ENCODE data around the gene ARHGAP8. TPM values are rescaled to one million over a fixed set of nuclear protein-coding genes. Genes with fewer than 3 reads are reported as not detected.

The ARHGAP8 gene
- total RNA-seq, 1 donor from 2014 or later = 2.8 TPM

DNA sequence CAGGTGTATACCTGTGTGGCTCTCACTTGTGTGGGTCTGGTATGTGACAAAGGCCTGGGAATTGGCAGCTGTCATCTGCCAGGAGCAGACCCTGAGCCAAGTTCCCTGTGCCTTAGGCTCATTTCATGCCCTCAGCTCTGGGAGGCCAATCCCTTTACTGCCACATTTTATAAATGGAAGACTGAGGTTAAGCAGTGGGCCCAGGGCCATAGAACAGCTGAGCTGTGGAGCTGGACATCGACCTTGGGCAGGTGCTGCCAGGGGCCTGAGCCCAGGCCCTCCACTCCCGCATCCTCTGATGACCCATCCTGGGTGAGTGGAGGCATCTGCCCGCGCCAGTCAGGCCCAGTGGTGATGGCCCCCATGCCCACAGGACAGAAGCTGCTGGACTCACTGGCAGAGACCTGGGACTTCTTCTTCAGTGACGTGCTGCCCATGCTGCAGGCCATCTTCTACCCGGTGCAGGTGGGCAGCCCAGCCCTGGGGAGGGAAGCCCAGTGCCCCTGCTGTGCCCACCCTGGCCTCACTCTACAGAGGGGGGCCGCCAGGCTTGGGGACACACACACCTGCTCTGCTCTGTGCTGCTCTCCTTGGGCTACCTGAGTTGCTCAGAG, 20.9 kb upstream of the ARHGAP8 start:
- Histone ChIP-seq H3K79me2 (ENCODE audit: insufficient read depth, low read length) (no peaks in the 10 kb centered on the region), H3K27ac (ENCODE audit: low read depth, low read length) (no peak overlapping the region), H3K36me3 (ENCODE audit: insufficient read depth, low read length) (no peaks in the 10 kb centered on the region), H3K9me3 (ENCODE audit: insufficient read depth, low read depth, low read length) (no peaks in the 10 kb centered on the region), H3K27me3 (ENCODE audit: insufficient read depth, low read length) (no peaks in the 10 kb centered on the region), H4K20me1 (ENCODE audit: insufficient read depth, low read length) (peaks cover 23% of the 10 kb centered on the region), H2AFZ (ENCODE audit: low read depth, low read length) (no peak overlapping the region), H3K4me1 (ENCODE audit: insufficient read depth, low read length) (peaks cover 15% of the 10 kb centered on the region), H3K4me3 (ENCODE audit: insufficient read depth, low read depth, low read length) (no peak overlapping the region), H3K4me2 (ENCODE audit: low read length) (no peak overlapping the region), H3K9ac (ENCODE audit: low read length) (no peak overlapping the region)
- FAIRE-seq (no peak), DNase-seq (ENCODE audit: low read depth) (no peak)
- Mint-ChIP-seq H3K36me3 (ENCODE audit: low read depth, unreplicated experiment) (peaks cover 5% of the 10 kb centered on the region), H3K27ac (ENCODE audit: unreplicated experiment) (no peak overlapping the region), H3K4me1 (ENCODE audit: low read depth, unreplicated experiment) (no peaks in the 10 kb centered on the region), H3K27me3 (ENCODE audit: low read depth, unreplicated experiment) (no peaks in the 10 kb centered on the region), H3K4me3 (ENCODE audit: unreplicated experiment) (no peak overlapping the region), H3K9me3 (ENCODE audit: unreplicated experiment) (no peaks in the 10 kb centered on the region)
- TF ChIP-seq EZH2 (IDR thresholded peaks at IDR 0.05; ENCODE audit: insufficient read depth, low read length) = no peak
- TF ChIP-seq, protein P1, sequence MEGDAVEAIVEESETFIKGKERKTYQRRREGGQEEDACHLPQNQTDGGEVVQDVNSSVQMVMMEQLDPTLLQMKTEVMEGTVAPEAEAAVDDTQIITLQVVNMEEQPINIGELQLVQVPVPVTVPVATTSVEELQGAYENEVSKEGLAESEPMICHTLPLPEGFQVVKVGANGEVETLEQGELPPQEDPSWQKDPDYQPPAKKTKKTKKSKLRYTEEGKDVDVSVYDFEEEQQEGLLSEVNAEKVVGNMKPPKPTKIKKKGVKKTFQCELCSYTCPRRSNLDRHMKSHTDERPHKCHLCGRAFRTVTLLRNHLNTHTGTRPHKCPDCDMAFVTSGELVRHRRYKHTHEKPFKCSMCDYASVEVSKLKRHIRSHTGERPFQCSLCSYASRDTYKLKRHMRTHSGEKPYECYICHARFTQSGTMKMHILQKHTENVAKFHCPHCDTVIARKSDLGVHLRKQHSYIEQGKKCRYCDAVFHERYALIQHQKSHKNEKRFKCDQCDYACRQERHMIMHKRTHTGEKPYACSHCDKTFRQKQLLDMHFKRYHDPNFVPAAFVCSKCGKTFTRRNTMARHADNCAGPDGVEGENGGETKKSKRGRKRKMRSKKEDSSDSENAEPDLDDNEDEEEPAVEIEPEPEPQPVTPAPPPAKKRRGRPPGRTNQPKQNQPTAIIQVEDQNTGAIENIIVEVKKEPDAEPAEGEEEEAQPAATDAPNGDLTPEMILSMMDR (IDR thresholded peaks at IDR 0.05; ENCODE audit: insufficient read depth, low read depth, low read length) = no peak

- Mint-ChIP-seq H3K36me3 (ENCODE audit: low read depth, unreplicated experiment) (peaks cover 5% of the 10 kb centered on the region), H3K27me3 (ENCODE audit: low read depth, unreplicated experiment) (no peaks in the 10 kb centered on the region), H3K4me1 (ENCODE audit: low read depth, unreplicated experiment) (no peaks in the 10 kb centered on the region), H3K9me3 (ENCODE audit: unreplicated experiment) (no peaks in the 10 kb centered on the region), H3K27ac (ENCODE audit: unreplicated experiment) (no peak overlapping the region), H3K4me3 (ENCODE audit: unreplicated experiment) (no peak overlapping the region)
- H3K9ac ChIP-seq (ENCODE audit: low read length) = no peak overlapping the region
- DNase-seq (ENCODE audit: low read depth) (no peak), FAIRE-seq (no peak)
- no peaks in the 10 kb centered on the region for H3K79me2 ChIP-seq (ENCODE audit: insufficient read depth, low read length)
- no peak overlapping the region for H3K4me2 ChIP-seq (ENCODE audit: low read length)
- H2AFZ ChIP-seq (ENCODE audit: low read depth, low read length) = no peak overlapping the region
- H3K27me3 ChIP-seq (ENCODE audit: insufficient read depth, low read length) = no peaks in the 10 kb centered on the region
- TF ChIP-seq, protein P1 (IDR thresholded peaks at IDR 0.05; ENCODE audit: insufficient read depth, low read depth, low read length) = no peak
- TF ChIP-seq EZH2 (IDR thresholded peaks at IDR 0.05; ENCODE audit: insufficient read depth, low read length) = no peak
- peaks cover 15% of the 10 kb centered on the region for H3K4me1 ChIP-seq (ENCODE audit: insufficient read depth, low read length)
- H4K20me1 ChIP-seq (ENCODE audit: insufficient read depth, low read length) = peaks cover 23% of the 10 kb centered on the region
- H3K27ac ChIP-seq (ENCODE audit: low read depth, low read length) = no peak overlapping the region
- no peaks in the 10 kb centered on the region for H3K9me3 ChIP-seq (ENCODE audit: insufficient read depth, low read depth, low read length)
- no peak overlapping the region for H3K4me3 ChIP-seq (ENCODE audit: insufficient read depth, low read depth, low read length)
- no peaks in the 10 kb centered on the region for H3K36me3 ChIP-seq (ENCODE audit: insufficient read depth, low read length)
Observed at GRCh38 chr22:44732017-44732561, 20.3 kb upstream of the ARHGAP8 start.

DNA sequence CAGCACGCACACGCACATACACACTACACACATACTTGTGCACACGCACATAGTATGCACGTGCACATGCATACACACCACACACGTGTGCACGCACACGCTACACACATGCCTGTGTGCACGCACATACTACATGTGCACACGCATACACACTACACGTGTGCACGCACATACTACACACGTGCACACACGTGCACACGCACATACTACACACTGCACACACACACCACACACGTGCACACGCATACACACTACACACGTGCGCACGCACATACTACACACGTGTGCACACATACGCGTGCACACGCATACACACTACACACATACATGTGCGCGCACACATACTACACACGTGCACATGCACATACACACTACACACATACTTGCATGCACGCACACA, 19.7 kb upstream of the ARHGAP8 start:
- no peak for FAIRE-seq
- Histone ChIP-seq H3K27me3 (ENCODE audit: insufficient read depth, low read length) (no peaks in the 10 kb centered on the region), H3K9ac (ENCODE audit: low read length) (no peak overlapping the region), H3K4me2 (ENCODE audit: low read length) (no peak overlapping the region), H3K4me3 (ENCODE audit: insufficient read depth, low read depth, low read length) (no peak overlapping the region), H3K36me3 (ENCODE audit: insufficient read depth, low read length) (no peaks in the 10 kb centered on the region), H4K20me1 (ENCODE audit: insufficient read depth, low read length) (peaks cover 23% of the 10 kb centered on the region), H3K79me2 (ENCODE audit: insufficient read depth, low read length) (no peaks in the 10 kb centered on the region), H3K4me1 (ENCODE audit: insufficient read depth, low read length) (peaks cover 15% of the 10 kb centered on the region), H3K27ac (ENCODE audit: low read depth, low read length) (no peak overlapping the region), H2AFZ (ENCODE audit: low read depth, low read length) (no peak overlapping the region), H3K9me3 (ENCODE audit: insufficient read depth, low read depth, low read length) (no peaks in the 10 kb centered on the region)
- H3K27ac Mint-ChIP-seq (ENCODE audit: unreplicated experiment) = no peak overlapping the region
- TF ChIP-seq EZH2 (IDR thresholded peaks at IDR 0.05; ENCODE audit: insufficient read depth, low read length) = no peak
- TF ChIP-seq, protein P1 (IDR thresholded peaks at IDR 0.05; ENCODE audit: insufficient read depth, low read depth, low read length) = no peak
- no peaks in the 10 kb centered on the region for H3K4me1 Mint-ChIP-seq (ENCODE audit: low read depth, unreplicated experiment)
- no peak overlapping the region for H3K4me3 Mint-ChIP-seq (ENCODE audit: unreplicated experiment)
- H3K9me3 Mint-ChIP-seq (ENCODE audit: unreplicated experiment) = no peaks in the 10 kb centered on the region
- peaks cover 5% of the 10 kb centered on the region for H3K36me3 Mint-ChIP-seq (ENCODE audit: low read depth, unreplicated experiment)
- H3K27me3 Mint-ChIP-seq (ENCODE audit: low read depth, unreplicated experiment) = no peaks in the 10 kb centered on the region
- DNase-seq (ENCODE audit: low read depth) = no peak
